Right lobe of liver (tissue), 6 donors: Measurements from ENCODE around the gene PYGO2. TPM values are rescaled to one million over a fixed set of nuclear protein-coding genes. Genes with fewer than 3 reads are reported as not detected.

ENCODE experiments used
- ATAC-seq, 4 donors: fragments of 200-7000 bp; cut with Tn5 transposase; one replicate each; pipeline ENCODE4 v1.9.1; 2020; ENCODE audit warnings: mild to moderate bottlenecking in 4 of 4, moderate library complexity in 4 of 4
- DNase-seq, 3 donors: peaks; one replicate each; pipeline ENCODE4 v3.0.0-alpha.2; 2020
- H3K27ac ChIP-seq, 3 donors: fragments of 200-600 bp; one replicate each; pipeline ENCODE4 v1.8.0; 2022
- H3K27me3 ChIP-seq, 2 donors: fragments of 200-600 bp; one replicate each; pipeline ENCODE4 v1.8.0; 2022
- H3K36me3 ChIP-seq, 4 donors: fragments of 200-600 bp; sonication (generic) in 1 of 4; one replicate each; pipeline versions ENCODE4 v1.5.1 to v1.8.0; 2017 to 2022; ENCODE audit warnings: control low read depth in 1 of 4
- H3K4me1 ChIP-seq, 4 donors: fragments of 200-600 bp; sonication (generic) in 1 of 4; one replicate each; pipeline versions ENCODE4 v1.5.1 to v1.8.0; 2017 to 2022; ENCODE audit warnings: control low read depth in 1 of 4
- H3K4me3 ChIP-seq, 3 donors: fragments of 200-600 bp; one replicate each; pipeline ENCODE4 v1.8.0; 2022
- H3K9me3 ChIP-seq, 4 donors: fragments of 200-600 bp; sonication (generic) in 1 of 4; one replicate each; pipeline versions ENCODE4 v1.5.1 to v1.8.0; 2017 to 2022; ENCODE audit warnings: control low read depth in 1 of 4
- CTCF ChIP-seq, 4 donors: fragments of 200-600 bp in 3 of 4; fragments of 450-650 bp in 1 of 4; IDR thresholded peaks; one replicate each; pipeline versions ENCODE4 v1.5.1 to v1.8.0; 2016 to 2022; ENCODE audit warnings: antibody characterized with exemption in 4 of 4, mild to moderate bottlenecking in 2 of 4
- POLR2A ChIP-seq: fragments of 450-650 bp; IDR thresholded peaks from one replicate; pipeline ENCODE4 v1.6.1; 2017; ENCODE audit warnings: antibody characterized with exemption, mild to moderate bottlenecking
- WGBS: methylation state at CpG from one replicate; pipeline ENCODE4 v1.1.6; 2018; ENCODE audit warnings: low coverage, low lambda C conversion rate; ENCODE audit not compliant: insufficient coverage; ENCODE audit errors: missing lambda C conversion rate; 5-methylcytosine and 5-hydroxymethylcytosine counted together
- intact Hi-C, 2 donors: fragments of 100-400 bp; cut with DNase I; formaldehyde crosslinking; loops; one replicate each; pipeline versions ENCODE4 v1.11.2 to v1.14.1; 2022
- total RNA-seq, 6 experiments: library from RNA; depleted of rRNA in 2 of 6; stranded (reverse); fragments of >200 nt in 2 of 6; fragmentation: NEBNext Ultra II Directional in 3 of 6; extraction: Animal tissue kit (Norgen Biotek cat#: 25700) in 3 of 6; gene quantifications; one replicate each; pipeline versions ENCODE4 v1.1.0 to v1.2.4, GENCODE V29; 2016 to 2023
- donor health status: DM: no; HTN: yes; CAD: no.
- donor health status: DM: no; HTN: no; CAD: no.
- donor health status: DM: no; HTN: no; CAD: no.
- donor health status: DM: no; HTN: yes; CAD: no.
- donor health status: DM: no; HTN: yes; CAD: no.

Gene PYGO2
- total RNA-seq, 6 experiments from 2014 or later, result 9.1 to 13.5 (median 10.9) TPM

DNA sequence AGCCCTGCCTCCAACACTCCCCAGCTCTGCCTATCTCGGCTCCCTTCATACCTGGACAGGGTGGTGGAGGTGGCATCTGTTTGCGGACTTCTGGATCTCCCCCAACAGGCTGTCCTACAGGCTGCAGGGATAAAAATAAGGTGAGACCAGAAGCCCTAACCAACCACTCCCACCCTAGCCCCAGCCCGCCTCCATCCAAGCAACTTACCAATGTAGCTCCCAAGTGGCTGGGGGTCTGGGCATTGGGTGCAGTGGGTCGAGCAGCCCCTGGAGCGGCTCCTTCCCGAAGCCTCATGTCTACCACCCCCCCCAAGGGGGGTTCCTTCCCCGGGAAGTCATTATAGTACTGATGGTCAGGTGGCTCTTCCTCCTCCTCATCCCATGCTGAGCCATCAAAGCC lies 4.5 kb upstream of the PYGO2 start:
- intact Hi-C loops, result no loop called here
- WGBS, result no CpG with 5 or more reads among the region's 7 CpGs
- no peaks in the 10 kb centered on the region for H3K27me3 ChIP-seq
- H3K36me3 ChIP-seq, result peaks cover 4 to 55% (median 29%) of the 10 kb centered on the region in 4 donors
- DNase-seq, result no peak
- no peaks in the 10 kb centered on the region for H3K9me3 ChIP-seq
- TF ChIP-seq POLR2A (no peak), CTCF (IDR thresholded peaks at IDR 0.05) (no peak)
- no peak overlapping the region for H3K4me3 ChIP-seq
- H3K4me1 ChIP-seq, result peaks cover 0 to 20% (median 5%) of the 10 kb centered on the region in 4 donors
- ATAC-seq, result no peak
- H3K27ac ChIP-seq, result no peak overlapping the region

DNA sequence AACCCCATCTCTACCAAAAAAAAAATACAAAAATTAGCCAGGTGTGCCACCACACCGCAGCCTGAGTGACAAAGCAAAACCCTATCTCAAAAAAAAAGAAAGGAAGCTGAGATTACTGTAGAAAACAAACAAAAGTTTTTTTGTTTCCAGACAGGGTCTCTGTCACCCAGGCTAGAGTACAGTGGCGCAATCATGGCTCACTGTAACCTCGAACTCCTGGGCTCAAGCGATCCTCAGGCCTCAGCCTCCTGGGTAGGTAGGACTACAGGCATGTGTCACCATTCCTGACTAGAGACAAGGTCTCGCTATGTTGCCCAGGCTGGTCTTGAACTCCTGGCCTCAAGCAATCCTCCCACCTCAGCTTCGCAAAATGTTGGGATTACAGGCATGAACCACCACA lies 2.8 kb upstream of the PYGO2 start:
- H3K27ac ChIP-seq, result no peak overlapping the region
- ATAC-seq (no peak), DNase-seq (no peak)
- TF ChIP-seq POLR2A, result no peak
- TF ChIP-seq CTCF (IDR thresholded peaks at IDR 0.05), result no peak
- no peaks in the 10 kb centered on the region for H3K27me3 ChIP-seq
- peaks cover 4 to 59% (median 29%) of the 10 kb centered on the region in 4 donors for H3K36me3 ChIP-seq
- no CpG with 5 or more reads among the region's 6 CpGs for WGBS
- H3K4me1 ChIP-seq, result peaks cover 0 to 19% (median 0%) of the 10 kb centered on the region in 4 donors
- intact Hi-C loops, result no loop called here
- no peak overlapping the region for H3K4me3 ChIP-seq
- no peaks in the 10 kb centered on the region for H3K9me3 ChIP-seq

GRCh38 chr1:154963643-154964042 lies 2.1 kb upstream of the PYGO2 start:
- peaks cover 4 to 62% (median 29%) of the 10 kb centered on the region in 4 donors for H3K36me3 ChIP-seq

DNA sequence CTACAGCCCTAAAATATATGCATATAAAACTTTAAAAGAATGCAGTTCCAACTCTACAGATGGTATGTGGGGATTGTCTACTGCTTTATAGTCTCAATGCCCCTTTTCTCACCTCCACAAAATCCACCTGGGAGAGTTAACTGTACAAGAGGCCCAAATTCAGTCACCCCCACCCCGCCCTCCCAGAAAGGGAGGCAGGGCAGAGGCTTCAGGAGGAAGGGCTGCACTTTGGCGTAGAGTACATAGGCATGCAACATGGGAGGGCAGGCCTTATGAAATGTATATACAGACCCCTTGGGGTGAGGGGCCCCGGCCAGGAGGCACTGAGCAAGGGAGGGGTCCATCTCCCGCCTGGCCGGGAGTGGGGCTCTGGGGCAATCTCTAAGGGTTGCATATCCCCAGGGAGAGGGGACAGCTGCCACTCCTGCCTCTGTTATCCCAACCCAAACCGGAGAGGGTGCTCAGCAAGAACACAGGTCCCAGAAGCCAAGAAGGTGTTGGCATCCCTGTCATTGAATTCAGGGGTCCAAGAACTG lies 1.3 kb upstream of the PYGO2 start:
- Histone ChIP-seq H3K4me3 (peak overlapping the region in 2 of 3 donors; percentile 87 to 93), H3K9me3 (no peaks in the 10 kb centered on the region), H3K27me3 (no peaks in the 10 kb centered on the region), H3K36me3 (peaks cover 4 to 60% (median 27%) of the 10 kb centered on the region in 4 donors), H3K4me1 (peaks cover 0 to 19% (median 0%) of the 10 kb centered on the region in 4 donors), H3K27ac (peak overlapping the region in 1 of 3 donors; percentile 100)
- no peak for ATAC-seq
- 100% methylated on average over 1 of the region's 6 CpGs for WGBS
- intact Hi-C loops, result no loop called here
- no peak for TF ChIP-seq POLR2A
- TF ChIP-seq CTCF (IDR thresholded peaks at IDR 0.05), result no peak
- peak in 2 of 3 donors; percentile 47 to 57 for DNase-seq

More at GRCh38 chr1:154963643-154964042, 2.1 kb upstream of the PYGO2 start:
- DNase-seq, result no peak
- intact Hi-C loops, result no loop called here
- no peak for TF ChIP-seq CTCF (IDR thresholded peaks at IDR 0.05)
- TF ChIP-seq POLR2A, result no peak
- WGBS, result 85% methylated on average over 4 of the region's 8 CpGs
- Histone ChIP-seq H3K4me1 (peaks cover 0 to 19% (median 0%) of the 10 kb centered on the region in 4 donors), H3K9me3 (no peaks in the 10 kb centered on the region), H3K27me3 (no peaks in the 10 kb centered on the region), H3K27ac (no peak overlapping the region), H3K4me3 (no peak overlapping the region)
- no peak for ATAC-seq
